Measurements from ENCODE around the gene MARS2.
"Not testable (repeated sequence)": the region's sequence is repeated elsewhere in the genome, so short reads cannot be mapped to it uniquely, and the experiment has no call there.

The MARS2 gene

DNA sequence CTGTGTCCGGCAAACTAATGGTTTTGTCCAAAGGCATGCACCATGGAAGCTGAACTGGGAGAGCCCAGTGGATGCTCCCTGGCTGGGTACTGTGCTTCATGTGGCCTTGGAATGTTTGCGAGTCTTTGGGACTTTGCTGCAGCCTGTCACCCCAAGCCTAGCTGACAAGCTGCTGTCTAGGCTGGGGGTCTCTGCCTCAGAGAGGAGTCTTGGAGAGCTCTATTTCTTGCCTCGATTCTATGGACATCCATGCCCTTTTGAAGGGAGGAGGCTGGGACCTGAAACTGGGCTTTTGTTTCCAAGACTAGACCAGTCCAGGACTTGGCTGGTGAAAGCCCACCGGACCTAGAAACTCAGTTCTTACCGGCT lies 1.7 kb downstream of the MARS2 start:
- DNase-seq (ENCODE audit: low read depth): no peak

DNA sequence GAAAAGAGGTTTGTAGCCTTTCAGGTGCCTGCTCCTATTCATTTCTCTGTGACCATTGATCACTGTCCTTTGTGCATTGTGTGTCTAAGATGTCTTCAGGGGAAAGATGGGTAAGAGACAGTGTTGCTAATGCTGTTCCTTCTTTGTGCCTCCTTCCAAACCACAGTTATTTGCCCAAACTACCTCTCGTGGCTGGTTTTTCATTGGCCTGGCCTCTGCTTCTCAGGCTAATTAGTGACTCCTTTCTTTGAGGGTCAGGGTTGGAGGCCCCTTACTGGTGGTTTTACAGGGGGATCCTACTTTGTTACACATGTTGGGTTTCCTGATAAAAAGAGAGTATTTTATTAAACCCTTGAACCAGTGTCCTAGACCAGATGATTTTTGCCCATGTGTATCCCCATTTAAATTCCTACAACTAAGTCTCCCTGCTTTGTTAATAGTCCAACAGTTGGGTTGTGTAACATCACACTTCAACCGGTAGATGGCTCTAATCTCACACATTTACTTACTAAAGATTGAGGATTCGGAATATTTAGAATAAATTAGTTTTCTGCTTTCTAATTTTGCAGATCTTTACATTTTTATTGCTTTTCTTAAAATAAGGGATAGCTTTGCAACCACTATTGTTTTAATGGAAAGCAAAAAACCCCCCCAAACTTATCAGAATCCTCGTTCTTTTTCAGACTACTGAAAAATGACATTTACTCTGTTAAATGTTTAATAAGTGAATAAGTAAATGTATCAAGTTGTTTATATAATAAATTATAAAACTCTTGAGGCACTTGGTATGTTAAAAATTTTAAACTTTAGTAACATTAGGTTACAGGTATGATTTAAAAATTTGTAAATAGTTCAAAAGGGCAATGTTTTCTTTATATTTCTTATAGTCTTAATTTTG lies 2.4 kb downstream of the MARS2 start:
- DNase-seq (ENCODE audit: low read depth): no peak

DNA sequence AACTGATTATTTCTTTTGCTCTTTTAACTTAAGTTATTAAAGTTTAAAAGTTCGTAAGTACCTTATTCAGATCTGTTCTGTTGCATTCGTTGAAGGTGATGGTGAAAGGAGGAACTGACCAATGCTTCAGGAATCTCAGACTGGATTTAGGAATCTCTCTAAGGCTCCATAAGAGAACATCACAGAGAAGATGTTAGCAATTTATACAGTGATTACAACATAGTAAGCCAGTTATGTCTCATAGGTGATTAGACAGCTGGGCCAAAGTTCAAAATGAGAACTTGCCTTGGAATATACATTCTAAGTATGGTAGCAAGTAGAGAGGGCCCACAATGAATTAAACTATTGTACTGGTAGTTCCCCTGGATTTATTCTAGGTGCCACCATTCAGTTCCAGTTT lies 3.2 kb downstream of the MARS2 start:
- no peak for DNase-seq (ENCODE audit: low read depth)

- DNase-seq (ENCODE audit: low read depth): not testable (repeated sequence)
These were observed 4.0 kb downstream of the MARS2 start for GRCh38 chr2:197709140-197709539.

- DNase-seq (ENCODE audit: low read depth): no peak
These were observed 5.4 kb downstream of the MARS2 start for GRCh38 chr2:197710424-197711042.

DNA sequence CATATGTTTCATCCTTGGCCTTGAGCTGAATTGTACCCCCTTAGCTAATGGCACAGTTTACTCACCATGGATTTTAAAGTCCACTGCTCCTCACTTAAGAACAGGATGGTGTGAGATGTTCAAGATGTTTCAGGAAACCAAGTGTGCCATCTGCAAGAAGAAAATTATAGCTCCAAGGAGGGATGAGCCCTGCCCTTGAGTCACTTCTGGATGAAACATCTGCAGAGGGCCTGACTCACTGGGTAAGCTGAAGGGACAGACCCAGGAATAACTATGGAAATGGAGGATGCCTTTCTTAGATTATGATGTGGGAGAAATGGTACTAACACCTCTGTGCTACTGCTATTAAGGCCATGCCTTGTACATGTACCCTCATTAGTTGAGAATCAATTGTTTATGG lies 6.4 kb downstream of the MARS2 start:
- no peak for DNase-seq (ENCODE audit: low read depth)

DNA sequence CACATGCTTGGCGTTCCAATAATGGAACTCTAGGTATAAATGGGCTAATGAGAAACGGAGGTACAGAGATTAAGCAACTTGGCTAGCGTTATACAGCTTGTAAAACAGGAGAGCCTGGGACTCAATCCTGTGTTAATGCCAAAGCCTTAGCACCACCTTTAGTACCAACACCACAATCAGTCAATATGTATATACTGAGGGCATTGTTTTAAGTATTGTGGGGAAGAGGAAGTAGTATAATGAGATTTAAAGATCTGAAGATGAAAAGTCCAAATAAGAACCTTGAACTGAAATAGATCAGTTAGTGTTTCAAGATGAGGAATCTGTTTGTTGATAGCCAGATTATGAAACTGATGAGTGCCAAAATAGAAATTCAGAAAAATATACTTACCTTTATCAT lies 8.1 kb downstream of the MARS2 start:
- DNase-seq (ENCODE audit: low read depth): no peak

DNA sequence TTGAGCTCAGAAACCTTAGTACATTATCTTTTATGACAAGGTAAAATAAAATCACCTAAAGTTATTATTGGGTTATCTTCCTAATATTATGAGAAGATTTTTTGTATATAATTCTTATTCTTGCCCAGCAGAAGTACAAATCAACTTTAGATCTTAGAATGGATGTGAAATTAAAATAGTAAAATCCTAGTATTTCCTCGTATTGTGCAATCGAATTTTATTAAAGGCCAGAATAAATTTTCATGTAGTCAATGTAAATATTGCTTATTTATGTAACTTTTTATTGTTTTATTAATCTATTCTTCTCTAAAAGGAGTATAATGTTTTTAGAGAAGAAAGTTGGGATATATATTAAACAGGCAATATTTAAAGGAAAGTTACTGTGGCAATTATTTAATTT lies 12.7 kb downstream of the MARS2 start:
- no peak for DNase-seq (ENCODE audit: low read depth)

DNA sequence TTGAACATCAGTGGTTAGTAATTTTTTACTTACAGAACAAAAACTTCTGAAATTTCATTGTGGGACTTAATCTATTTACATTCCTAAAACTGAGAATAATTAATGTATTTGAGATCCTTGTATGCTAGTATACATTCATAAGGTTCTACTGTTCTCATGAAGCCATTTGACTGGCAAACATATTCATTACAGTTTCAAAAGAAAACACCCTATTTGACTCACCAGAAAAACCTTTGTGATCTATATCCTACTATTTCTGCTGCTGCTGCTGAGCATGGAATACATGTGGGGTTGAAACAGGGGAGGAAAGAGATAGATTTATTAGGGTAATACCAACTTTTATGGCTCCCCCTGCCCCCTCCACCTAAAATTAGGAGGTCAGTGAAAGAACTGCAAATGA lies 21.8 kb downstream of the MARS2 start:
- no peak for DNase-seq (ENCODE audit: low read depth)

DNA sequence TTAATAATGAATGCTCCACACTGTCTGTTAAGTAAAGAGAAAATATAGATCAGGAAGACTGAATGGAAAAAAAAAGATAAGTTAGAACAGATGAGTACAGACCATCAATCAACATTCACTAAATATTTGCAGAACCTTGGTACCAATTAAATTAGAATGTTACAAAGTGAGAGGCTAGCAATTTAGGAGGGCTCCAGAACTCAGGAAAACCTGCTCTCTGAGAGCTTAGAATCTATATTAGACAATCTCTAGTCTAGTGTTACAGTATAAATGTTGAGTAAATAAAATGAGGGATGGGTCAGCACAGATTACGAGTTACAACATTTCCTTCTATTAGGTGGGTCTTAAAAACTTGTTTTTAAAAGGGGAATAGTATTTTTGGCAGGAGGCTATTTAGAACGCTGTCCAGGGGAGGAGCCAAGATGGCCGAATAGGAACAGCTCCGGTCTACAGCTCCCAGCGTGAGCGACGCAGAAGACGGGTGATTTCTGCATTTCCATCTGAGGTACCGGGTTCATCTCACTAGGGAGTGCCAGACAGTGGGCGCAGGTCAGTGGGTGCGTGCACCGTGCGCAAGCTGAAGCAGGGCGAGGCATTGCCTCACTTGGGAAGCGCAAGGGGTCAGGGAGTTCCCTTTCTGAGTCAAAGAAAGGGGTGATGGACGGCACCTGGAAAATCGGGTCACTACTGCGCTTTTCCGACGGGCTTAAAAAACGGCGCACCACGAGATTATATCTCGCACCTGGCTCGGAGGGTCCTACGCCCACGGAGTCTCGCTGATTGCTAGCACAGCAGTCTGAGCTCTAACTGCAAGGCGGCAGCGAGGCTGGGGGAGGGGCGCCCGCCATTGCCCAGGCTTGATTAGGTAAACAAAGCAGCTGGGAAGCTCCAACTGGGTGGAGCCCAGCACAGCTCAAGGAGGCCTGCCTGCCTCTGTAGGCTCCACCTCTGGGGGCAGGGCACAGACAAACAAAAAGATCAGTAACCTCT lies 23.7 kb downstream of the MARS2 start:
- not testable (repeated sequence) for DNase-seq (ENCODE audit: low read depth)

DNA sequence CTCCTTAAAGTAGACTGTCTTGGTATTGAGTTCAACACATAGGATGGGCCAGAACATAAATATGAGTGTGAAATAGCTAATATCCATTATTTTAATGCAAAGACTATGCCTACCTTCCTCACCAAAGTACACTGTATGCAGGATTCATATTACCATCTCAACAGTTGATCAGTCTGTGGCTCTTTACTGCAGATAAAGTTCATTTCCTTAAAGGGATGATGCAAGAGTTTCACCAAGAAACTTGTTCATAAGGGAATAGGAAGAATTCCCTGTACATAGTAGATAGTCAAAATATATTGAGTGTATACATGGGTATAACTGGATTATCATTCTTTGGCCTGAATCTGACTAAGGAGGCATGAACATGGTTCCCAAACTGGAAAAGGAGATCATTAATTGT lies 35.0 kb downstream of the MARS2 start:
- DNase-seq (ENCODE audit: low read depth): no peak

All from stimulated activated CD8-positive, alpha-beta memory T cell treated with anti-CD3 and anti-CD28 coated beads, Interleukin-12 subunit alpha, Interleukin-12 subunit beta, amount 100 ng/mL, for 4 hours (primary cell).